HL-60 (cell line): ENCODE results near the gene MOB3B.

Experiments used
- CTCF ChIP-seq: IDR thresholded peaks from one replicate; pipeline ENCODE4 v1.5.1; 2011; ENCODE audit warnings: low read length, control low read depth, inconsistent platforms; ENCODE audit not compliant: insufficient read depth
- GABPA ChIP-seq: IDR thresholded peaks from 2 replicates; pipeline ENCODE4 v1.6.1; 2012; ENCODE audit warnings: low read depth
- POLR2AphosphoS5 ChIP-seq: IDR thresholded peaks from 2 replicates; pipeline ENCODE4 v1.6.1; 2012; ENCODE audit warnings: low read depth

GRCh38 chr9:27426511-27427271 lies 102.9 kb downstream of the MOB3B start:
- TF ChIP-seq CTCF, result no peak
- TF ChIP-seq GABPA, result no peak
- TF ChIP-seq POLR2AphosphoS5, result no peak
